SK-N-SH treated with all-trans-retinoic acid at 6 μM for 48 hours (cell line): ENCODE results near the gene MCRS1.

Experiments used
- ATAC-seq: fragments of 200-7000 bp; cut with Tn5 transposase; 3 replicates; pipeline ENCODE4 v1.9.1; 2020; ENCODE audit warnings: mild to moderate bottlenecking, moderate library complexity
- ARNTL ChIP-seq: fragments of 450-650 bp; formaldehyde crosslinking; IDR thresholded peaks from 2 replicates; pipeline ENCODE4 v1.5.0; 2020; ENCODE audit warnings: low read depth, mild to moderate bottlenecking, moderate library complexity, borderline replicate concordance
- CREB5 ChIP-seq: fragments of 250-450 bp; sonication (Bioruptor Pico); IDR thresholded peaks from 2 replicates; pipeline ENCODE4 v1.5.1; 2020; ENCODE audit warnings: low read depth, mild to moderate bottlenecking, moderate library complexity
- CSDC2 ChIP-seq: fragments of 250-450 bp; sonication (Bioruptor Pico); IDR thresholded peaks from 2 replicates; pipeline ENCODE4 v1.5.0; 2020; ENCODE audit warnings: mild to moderate bottlenecking, moderate library complexity
- CSRNP3 ChIP-seq: fragments of 250-450 bp; sonication (Bioruptor Pico); IDR thresholded peaks from 2 replicates; pipeline ENCODE4 v1.5.1; 2021; ENCODE audit warnings: mild to moderate bottlenecking, moderate library complexity
- ESRRG ChIP-seq: fragments of 250-450 bp; sonication (Bioruptor Pico); IDR thresholded peaks from 2 replicates; pipeline ENCODE4 v1.6.1; 2021; ENCODE audit warnings: mild to moderate bottlenecking
- GLIS3 ChIP-seq: fragments of 250-450 bp; sonication (Bioruptor Pico); IDR thresholded peaks from 2 replicates; pipeline ENCODE4 v1.5.0; 2020; ENCODE audit warnings: mild to moderate bottlenecking, moderate library complexity
- OSR1 ChIP-seq: fragments of 250-450 bp; sonication (Bioruptor Pico); IDR thresholded peaks from 2 replicates; pipeline ENCODE4 v1.8.0; 2022; ENCODE audit warnings: moderate library complexity, mild to moderate bottlenecking, inconsistent platforms
- RARB ChIP-seq: fragments of 250-450 bp; sonication (Bioruptor Pico); IDR thresholded peaks from 2 replicates; pipeline ENCODE4 v1.8.0; 2021; ENCODE audit warnings: mild to moderate bottlenecking, moderate library complexity
- SNAI2 ChIP-seq: fragments of 250-450 bp; sonication (Bioruptor Pico); IDR thresholded peaks from 2 replicates; pipeline ENCODE4 v1.5.0; 2020; ENCODE audit warnings: mild to moderate bottlenecking, moderate library complexity
- TCF4 ChIP-seq: fragments of 250-450 bp; sonication (Bioruptor Pico); IDR thresholded peaks from 2 replicates; pipeline ENCODE4 v1.8.0; 2021; ENCODE audit warnings: mild to moderate bottlenecking, moderate library complexity, borderline replicate concordance
- ZC3H10 ChIP-seq: fragments of 250-450 bp; sonication (Bioruptor Pico); IDR thresholded peaks from 2 replicates; pipeline ENCODE4 v1.5.1; 2021; ENCODE audit warnings: mild to moderate bottlenecking, moderate library complexity
- ZFP3 ChIP-seq: fragments of 250-450 bp; sonication (Bioruptor Pico); IDR thresholded peaks from 2 replicates; pipeline ENCODE4 v1.5.0; 2020; ENCODE audit warnings: mild to moderate bottlenecking, moderate library complexity
- ZFP30 ChIP-seq: fragments of 450-650 bp; formaldehyde crosslinking; IDR thresholded peaks from 2 replicates; pipeline ENCODE4 v1.5.0; 2022; ENCODE audit warnings: mild to moderate bottlenecking, moderate library complexity
- ZNF565 ChIP-seq: fragments of 450-650 bp; formaldehyde crosslinking; conservative IDR thresholded peaks from 2 replicates; pipeline ENCODE4 v1.5.0; 2020; ENCODE audit warnings: low read depth, mild to moderate bottlenecking, moderate library complexity
- TF ChIP-seq, protein P1 (sequence below): fragments of 250-450 bp; sonication (Bioruptor Pico); IDR thresholded peaks from 2 replicates; pipeline ENCODE4 v1.8.0; 2020; ENCODE audit warnings: mild to moderate bottlenecking, moderate library complexity, borderline replicate concordance
- TF ChIP-seq, protein P2 (sequence below): fragments of 250-450 bp; sonication (Bioruptor Pico); IDR thresholded peaks from 2 replicates; pipeline ENCODE4 v1.8.0; 2021; ENCODE audit warnings: low read depth, mild to moderate bottlenecking, moderate library complexity, borderline replicate concordance
- TF ChIP-seq, protein P3 (sequence below): fragments of 250-450 bp; sonication (Bioruptor Pico); IDR thresholded peaks from 2 replicates; pipeline ENCODE4 v1.5.0; 2020; ENCODE audit warnings: mild to moderate bottlenecking, moderate library complexity

Gene MCRS1

GRCh38 chr12:49543221-49543913, 24.6 kb downstream of the MCRS1 start:
- no peak for TF ChIP-seq RARB (CRISPR knock-in tag)
- no peak for TF ChIP-seq TCF4 (CRISPR knock-in tag)
- no peak for TF ChIP-seq ZFP3 (CRISPR knock-in tag)
- TF ChIP-seq, protein P1, sequence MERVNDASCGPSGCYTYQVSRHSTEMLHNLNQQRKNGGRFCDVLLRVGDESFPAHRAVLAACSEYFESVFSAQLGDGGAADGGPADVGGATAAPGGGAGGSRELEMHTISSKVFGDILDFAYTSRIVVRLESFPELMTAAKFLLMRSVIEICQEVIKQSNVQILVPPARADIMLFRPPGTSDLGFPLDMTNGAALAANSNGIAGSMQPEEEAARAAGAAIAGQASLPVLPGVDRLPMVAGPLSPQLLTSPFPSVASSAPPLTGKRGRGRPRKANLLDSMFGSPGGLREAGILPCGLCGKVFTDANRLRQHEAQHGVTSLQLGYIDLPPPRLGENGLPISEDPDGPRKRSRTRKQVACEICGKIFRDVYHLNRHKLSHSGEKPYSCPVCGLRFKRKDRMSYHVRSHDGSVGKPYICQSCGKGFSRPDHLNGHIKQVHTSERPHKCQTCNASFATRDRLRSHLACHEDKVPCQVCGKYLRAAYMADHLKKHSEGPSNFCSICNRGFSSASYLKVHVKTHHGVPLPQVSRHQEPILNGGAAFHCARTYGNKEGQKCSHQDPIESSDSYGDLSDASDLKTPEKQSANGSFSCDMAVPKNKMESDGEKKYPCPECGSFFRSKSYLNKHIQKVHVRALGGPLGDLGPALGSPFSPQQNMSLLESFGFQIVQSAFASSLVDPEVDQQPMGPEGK (CRISPR knock-in tag), result no peak
- TF ChIP-seq, protein P2, sequence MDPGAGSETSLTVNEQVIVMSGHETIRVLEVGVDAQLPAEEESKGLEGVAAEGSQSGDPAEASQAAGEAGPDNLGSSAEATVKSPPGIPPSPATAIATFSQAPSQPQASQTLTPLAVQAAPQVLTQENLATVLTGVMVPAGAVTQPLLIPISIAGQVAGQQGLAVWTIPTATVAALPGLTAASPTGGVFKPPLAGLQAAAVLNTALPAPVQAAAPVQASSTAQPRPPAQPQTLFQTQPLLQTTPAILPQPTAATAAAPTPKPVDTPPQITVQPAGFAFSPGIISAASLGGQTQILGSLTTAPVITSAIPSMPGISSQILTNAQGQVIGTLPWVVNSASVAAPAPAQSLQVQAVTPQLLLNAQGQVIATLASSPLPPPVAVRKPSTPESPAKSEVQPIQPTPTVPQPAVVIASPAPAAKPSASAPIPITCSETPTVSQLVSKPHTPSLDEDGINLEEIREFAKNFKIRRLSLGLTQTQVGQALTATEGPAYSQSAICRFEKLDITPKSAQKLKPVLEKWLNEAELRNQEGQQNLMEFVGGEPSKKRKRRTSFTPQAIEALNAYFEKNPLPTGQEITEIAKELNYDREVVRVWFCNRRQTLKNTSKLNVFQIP (CRISPR knock-in tag), result no peak
- no peak for TF ChIP-seq ARNTL (CRISPR knock-in tag)
- TF ChIP-seq CSRNP3 (CRISPR knock-in tag), result no peak
- TF ChIP-seq ESRRG (CRISPR knock-in tag), result no peak
- TF ChIP-seq, all 23 proteins: peak for 0
- ATAC-seq, result no peak

DNA sequence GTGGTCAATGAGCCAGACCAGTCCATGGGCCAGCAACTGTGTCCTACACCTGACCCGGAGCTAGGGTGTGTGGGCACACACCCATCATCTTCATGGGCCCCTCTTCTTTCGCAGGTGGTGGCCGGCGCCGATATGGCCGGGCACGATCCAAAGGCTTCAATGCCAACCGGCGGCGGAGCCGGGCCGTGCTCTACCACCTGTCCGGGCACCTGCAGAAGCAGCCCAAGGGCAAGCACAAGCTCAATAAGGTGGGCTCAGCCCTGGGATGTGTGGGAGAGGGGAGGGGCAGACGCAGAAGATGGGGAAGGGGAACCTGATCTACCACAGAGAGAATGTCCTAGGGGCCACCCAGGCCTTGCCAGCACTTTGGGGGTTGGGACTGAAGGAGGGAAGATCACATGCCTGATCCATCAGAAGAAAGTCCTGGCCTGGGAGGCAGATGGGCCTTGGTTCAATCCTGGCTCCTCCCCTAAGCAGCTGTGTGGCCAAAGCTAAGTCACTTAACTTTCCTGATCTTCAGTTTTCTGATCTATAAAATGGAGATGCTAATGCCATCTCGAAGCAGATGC, 25.3 kb downstream of the MCRS1 start:
- ATAC-seq, result no peak
- TF ChIP-seq ZC3H10 (no peak), SNAI2 (no peak), RARB (CRISPR knock-in tag) (no peak), OSR1 (CRISPR knock-in tag) (no peak), TCF4 (CRISPR knock-in tag) (no peak), ZFP30 (CRISPR knock-in tag) (no peak)
- TF ChIP-seq, protein P2 (CRISPR knock-in tag), result no peak

- TF ChIP-seq GLIS3 (CRISPR knock-in tag), result no peak
- TF ChIP-seq CREB5 (CRISPR knock-in tag), result no peak
- TF ChIP-seq, protein P3, sequence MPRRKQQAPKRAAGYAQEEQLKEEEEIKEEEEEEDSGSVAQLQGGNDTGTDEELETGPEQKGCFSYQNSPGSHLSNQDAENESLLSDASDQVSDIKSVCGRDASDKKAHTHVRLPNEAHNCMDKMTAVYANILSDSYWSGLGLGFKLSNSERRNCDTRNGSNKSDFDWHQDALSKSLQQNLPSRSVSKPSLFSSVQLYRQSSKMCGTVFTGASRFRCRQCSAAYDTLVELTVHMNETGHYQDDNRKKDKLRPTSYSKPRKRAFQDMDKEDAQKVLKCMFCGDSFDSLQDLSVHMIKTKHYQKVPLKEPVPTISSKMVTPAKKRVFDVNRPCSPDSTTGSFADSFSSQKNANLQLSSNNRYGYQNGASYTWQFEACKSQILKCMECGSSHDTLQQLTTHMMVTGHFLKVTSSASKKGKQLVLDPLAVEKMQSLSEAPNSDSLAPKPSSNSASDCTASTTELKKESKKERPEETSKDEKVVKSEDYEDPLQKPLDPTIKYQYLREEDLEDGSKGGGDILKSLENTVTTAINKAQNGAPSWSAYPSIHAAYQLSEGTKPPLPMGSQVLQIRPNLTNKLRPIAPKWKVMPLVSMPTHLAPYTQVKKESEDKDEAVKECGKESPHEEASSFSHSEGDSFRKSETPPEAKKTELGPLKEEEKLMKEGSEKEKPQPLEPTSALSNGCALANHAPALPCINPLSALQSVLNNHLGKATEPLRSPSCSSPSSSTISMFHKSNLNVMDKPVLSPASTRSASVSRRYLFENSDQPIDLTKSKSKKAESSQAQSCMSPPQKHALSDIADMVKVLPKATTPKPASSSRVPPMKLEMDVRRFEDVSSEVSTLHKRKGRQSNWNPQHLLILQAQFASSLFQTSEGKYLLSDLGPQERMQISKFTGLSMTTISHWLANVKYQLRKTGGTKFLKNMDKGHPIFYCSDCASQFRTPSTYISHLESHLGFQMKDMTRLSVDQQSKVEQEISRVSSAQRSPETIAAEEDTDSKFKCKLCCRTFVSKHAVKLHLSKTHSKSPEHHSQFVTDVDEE (CRISPR knock-in tag), result no peak
- TF ChIP-seq TCF4 (CRISPR knock-in tag), result no peak
- TF ChIP-seq, protein P1 (CRISPR knock-in tag), result no peak
- no peak for TF ChIP-seq CSDC2 (CRISPR knock-in tag)
- TF ChIP-seq, protein P2 (CRISPR knock-in tag), result no peak
- no peak for TF ChIP-seq SNAI2
- TF ChIP-seq ZNF565, result no peak
- TF ChIP-seq ZFP3 (CRISPR knock-in tag), result no peak
- no peak for ATAC-seq
These were observed 25.9 kb downstream of the MCRS1 start for GRCh38 chr12:49541911-49542505.
